SK-N-SH (cell line): Measurements from ENCODE around the gene ZNF615.

ENCODE experiments used
- EP300 ChIP-seq, 2 experiments: IDR thresholded peaks; 2 replicates each; pipeline versions ENCODE4 v1.4.0 to v1.6.1; 2012; ENCODE audit warnings: borderline replicate concordance in 1 of 2, low read depth in 1 of 2, low read length in 1 of 2
- EZH2phosphoT487 ChIP-seq: fragments of 200-600 bp; sonication (generic); IDR thresholded peaks from 2 replicates; pipeline ENCODE4 v1.6.1; 2017; ENCODE audit warnings: low read depth, mixed run types, mild to moderate bottlenecking, antibody characterized with exemption, moderate library complexity, borderline replicate concordance
- MXI1 ChIP-seq: IDR thresholded peaks from 2 replicates; pipeline ENCODE4 v1.6.1; 2012; ENCODE audit warnings: mild to moderate bottlenecking, low read depth, low read length, improper control_type of control experiment
- RAD21 ChIP-seq: IDR thresholded peaks from 2 replicates; pipeline ENCODE4 v1.6.1; 2012; ENCODE audit warnings: mild to moderate bottlenecking, low read length
- RFX5 ChIP-seq: IDR thresholded peaks from 2 replicates; pipeline ENCODE4 v1.6.1; 2012; ENCODE audit warnings: mild to moderate bottlenecking, improper control_type of control experiment, low read length
- RXRA ChIP-seq: IDR thresholded peaks from 2 replicates; pipeline ENCODE4 v1.4.0; 2012; ENCODE audit warnings: low read depth, mild to moderate bottlenecking, borderline replicate concordance
- SMC3 ChIP-seq: IDR thresholded peaks from 2 replicates; pipeline ENCODE4 v1.6.1; 2012; ENCODE audit warnings: low read depth, low read length, improper control_type of control experiment
- TEAD4 ChIP-seq: IDR thresholded peaks from 2 replicates; pipeline ENCODE4 v1.4.0; 2012; ENCODE audit warnings: mild to moderate bottlenecking, borderline replicate concordance; ENCODE audit not compliant: insufficient read depth
- TF ChIP-seq, protein P1 (sequence below): fragments of 200-600 bp; sonication (generic); IDR thresholded peaks from 2 replicates; pipeline ENCODE4 v1.6.1; 2017; ENCODE audit warnings: antibody characterized with exemption, mild to moderate bottlenecking, moderate library complexity
- TF ChIP-seq, protein P2 (sequence below): fragments of 150-350 bp; IDR thresholded peaks from 2 replicates; pipeline ENCODE4 v1.6.1; 2017; ENCODE audit warnings: antibody characterized with exemption, low read length, low read depth, borderline replicate concordance
- TF ChIP-seq, protein P3 (sequence below): IDR thresholded peaks from 2 replicates; pipeline ENCODE4 v1.4.0; 2012; ENCODE audit warnings: low read depth
- TF ChIP-seq, protein P4 (sequence below): IDR thresholded peaks from 2 replicates; pipeline ENCODE4 v1.6.1; 2012; ENCODE audit warnings: mild to moderate bottlenecking, low read depth, low read length, moderate library complexity
- TF ChIP-seq, protein P5 (sequence below): IDR thresholded peaks from 2 replicates; pipeline ENCODE4 v1.4.0; 2012; ENCODE audit warnings: low read depth, borderline replicate concordance

DNA sequence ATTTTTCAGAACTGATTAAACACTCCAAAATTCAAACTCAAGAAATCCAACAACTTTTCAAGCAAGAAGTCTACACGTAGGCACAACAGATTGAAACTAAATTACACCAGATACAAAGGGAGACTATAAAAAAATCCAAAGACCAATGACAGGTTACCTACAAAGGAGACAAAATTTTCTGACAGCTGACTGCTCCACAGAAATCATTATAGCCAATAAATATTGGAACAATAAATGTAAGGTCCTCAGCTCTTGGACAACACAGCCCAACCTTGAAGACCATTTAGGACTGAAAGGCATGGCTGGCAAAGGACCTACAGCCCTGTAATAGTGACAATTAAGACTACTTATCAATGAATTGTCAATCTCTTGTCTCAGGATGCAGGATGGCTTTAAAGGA, 37.3 kb downstream of the ZNF615 start:
- TF ChIP-seq, protein P1, sequence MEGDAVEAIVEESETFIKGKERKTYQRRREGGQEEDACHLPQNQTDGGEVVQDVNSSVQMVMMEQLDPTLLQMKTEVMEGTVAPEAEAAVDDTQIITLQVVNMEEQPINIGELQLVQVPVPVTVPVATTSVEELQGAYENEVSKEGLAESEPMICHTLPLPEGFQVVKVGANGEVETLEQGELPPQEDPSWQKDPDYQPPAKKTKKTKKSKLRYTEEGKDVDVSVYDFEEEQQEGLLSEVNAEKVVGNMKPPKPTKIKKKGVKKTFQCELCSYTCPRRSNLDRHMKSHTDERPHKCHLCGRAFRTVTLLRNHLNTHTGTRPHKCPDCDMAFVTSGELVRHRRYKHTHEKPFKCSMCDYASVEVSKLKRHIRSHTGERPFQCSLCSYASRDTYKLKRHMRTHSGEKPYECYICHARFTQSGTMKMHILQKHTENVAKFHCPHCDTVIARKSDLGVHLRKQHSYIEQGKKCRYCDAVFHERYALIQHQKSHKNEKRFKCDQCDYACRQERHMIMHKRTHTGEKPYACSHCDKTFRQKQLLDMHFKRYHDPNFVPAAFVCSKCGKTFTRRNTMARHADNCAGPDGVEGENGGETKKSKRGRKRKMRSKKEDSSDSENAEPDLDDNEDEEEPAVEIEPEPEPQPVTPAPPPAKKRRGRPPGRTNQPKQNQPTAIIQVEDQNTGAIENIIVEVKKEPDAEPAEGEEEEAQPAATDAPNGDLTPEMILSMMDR = no peak
- TF ChIP-seq, protein P2, sequence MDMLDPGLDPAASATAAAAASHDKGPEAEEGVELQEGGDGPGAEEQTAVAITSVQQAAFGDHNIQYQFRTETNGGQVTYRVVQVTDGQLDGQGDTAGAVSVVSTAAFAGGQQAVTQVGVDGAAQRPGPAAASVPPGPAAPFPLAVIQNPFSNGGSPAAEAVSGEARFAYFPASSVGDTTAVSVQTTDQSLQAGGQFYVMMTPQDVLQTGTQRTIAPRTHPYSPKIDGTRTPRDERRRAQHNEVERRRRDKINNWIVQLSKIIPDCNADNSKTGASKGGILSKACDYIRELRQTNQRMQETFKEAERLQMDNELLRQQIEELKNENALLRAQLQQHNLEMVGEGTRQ = no peak
- TF ChIP-seq EZH2phosphoT487 (no peak), RXRA (no peak), SMC3 (no peak), TEAD4 (no peak), EP300 (IDR thresholded peaks at IDR 0.05; ENCODE audit: borderline replicate concordance in 1 of 2, low read depth in 1 of 2, low read length in 1 of 2) (no peak), RFX5 (no peak), RAD21 (no peak), MXI1 (no peak)
- TF ChIP-seq, protein P3, sequence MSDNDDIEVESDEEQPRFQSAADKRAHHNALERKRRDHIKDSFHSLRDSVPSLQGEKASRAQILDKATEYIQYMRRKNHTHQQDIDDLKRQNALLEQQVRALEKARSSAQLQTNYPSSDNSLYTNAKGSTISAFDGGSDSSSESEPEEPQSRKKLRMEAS = no peak
- TF ChIP-seq, protein P4, sequence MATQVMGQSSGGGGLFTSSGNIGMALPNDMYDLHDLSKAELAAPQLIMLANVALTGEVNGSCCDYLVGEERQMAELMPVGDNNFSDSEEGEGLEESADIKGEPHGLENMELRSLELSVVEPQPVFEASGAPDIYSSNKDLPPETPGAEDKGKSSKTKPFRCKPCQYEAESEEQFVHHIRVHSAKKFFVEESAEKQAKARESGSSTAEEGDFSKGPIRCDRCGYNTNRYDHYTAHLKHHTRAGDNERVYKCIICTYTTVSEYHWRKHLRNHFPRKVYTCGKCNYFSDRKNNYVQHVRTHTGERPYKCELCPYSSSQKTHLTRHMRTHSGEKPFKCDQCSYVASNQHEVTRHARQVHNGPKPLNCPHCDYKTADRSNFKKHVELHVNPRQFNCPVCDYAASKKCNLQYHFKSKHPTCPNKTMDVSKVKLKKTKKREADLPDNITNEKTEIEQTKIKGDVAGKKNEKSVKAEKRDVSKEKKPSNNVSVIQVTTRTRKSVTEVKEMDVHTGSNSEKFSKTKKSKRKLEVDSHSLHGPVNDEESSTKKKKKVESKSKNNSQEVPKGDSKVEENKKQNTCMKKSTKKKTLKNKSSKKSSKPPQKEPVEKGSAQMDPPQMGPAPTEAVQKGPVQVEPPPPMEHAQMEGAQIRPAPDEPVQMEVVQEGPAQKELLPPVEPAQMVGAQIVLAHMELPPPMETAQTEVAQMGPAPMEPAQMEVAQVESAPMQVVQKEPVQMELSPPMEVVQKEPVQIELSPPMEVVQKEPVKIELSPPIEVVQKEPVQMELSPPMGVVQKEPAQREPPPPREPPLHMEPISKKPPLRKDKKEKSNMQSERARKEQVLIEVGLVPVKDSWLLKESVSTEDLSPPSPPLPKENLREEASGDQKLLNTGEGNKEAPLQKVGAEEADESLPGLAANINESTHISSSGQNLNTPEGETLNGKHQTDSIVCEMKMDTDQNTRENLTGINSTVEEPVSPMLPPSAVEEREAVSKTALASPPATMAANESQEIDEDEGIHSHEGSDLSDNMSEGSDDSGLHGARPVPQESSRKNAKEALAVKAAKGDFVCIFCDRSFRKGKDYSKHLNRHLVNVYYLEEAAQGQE = no peak
- TF ChIP-seq, protein P5, sequence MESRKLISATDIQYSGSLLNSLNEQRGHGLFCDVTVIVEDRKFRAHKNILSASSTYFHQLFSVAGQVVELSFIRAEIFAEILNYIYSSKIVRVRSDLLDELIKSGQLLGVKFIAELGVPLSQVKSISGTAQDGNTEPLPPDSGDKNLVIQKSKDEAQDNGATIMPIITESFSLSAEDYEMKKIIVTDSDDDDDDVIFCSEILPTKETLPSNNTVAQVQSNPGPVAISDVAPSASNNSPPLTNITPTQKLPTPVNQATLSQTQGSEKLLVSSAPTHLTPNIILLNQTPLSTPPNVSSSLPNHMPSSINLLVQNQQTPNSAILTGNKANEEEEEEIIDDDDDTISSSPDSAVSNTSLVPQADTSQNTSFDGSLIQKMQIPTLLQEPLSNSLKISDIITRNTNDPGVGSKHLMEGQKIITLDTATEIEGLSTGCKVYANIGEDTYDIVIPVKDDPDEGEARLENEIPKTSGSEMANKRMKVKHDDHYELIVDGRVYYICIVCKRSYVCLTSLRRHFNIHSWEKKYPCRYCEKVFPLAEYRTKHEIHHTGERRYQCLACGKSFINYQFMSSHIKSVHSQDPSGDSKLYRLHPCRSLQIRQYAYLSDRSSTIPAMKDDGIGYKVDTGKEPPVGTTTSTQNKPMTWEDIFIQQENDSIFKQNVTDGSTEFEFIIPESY = no peak
